BLaER1 treated with 17β-estradiol and CSF1 and Interleukin-3, amounts not matched to agents 10 nM and 100 nM (cell line): ENCODE measurements around the gene PTPRD.
A peak's percentile ranks its signal among the peaks of the same experiment; 100 is the strongest.

Experiments used
- H3K27ac ChIP-seq, 11 experiments: shearing (Covaris generic); formaldehyde crosslinking; 2 replicates each; pipeline ENCODE4 v1.8.1; 2022
- H3K27me3 ChIP-seq, 11 experiments: shearing (Covaris generic); formaldehyde crosslinking; 2 replicates each; pipeline ENCODE4 v1.8.1; 2022
- H3K36me3 ChIP-seq, 11 experiments: shearing (Covaris generic); formaldehyde crosslinking; 2 replicates each; pipeline ENCODE4 v1.8.1; 2022
- H3K4me1 ChIP-seq, 10 experiments: shearing (Covaris generic); formaldehyde crosslinking; 2 replicates each; pipeline ENCODE4 v1.8.1; 2022
- H3K4me2 ChIP-seq, 11 experiments: shearing (Covaris generic); formaldehyde crosslinking; 2 replicates each; pipeline ENCODE4 v1.8.1; 2022
- H3K4me3 ChIP-seq, 10 experiments: shearing (Covaris generic); formaldehyde crosslinking; 2 replicates each; pipeline ENCODE4 v1.8.1; 2022
- H3K9ac ChIP-seq, 11 experiments: shearing (Covaris generic); formaldehyde crosslinking; 2 replicates each; pipeline ENCODE4 v1.8.1; 2022
- H3K9me3 ChIP-seq, 11 experiments: shearing (Covaris generic); formaldehyde crosslinking; replicated peaks in 1 of 11; 2 replicates each; pipeline ENCODE4 v1.8.1; 2022
- H4K20me1 ChIP-seq, 11 experiments: shearing (Covaris generic); formaldehyde crosslinking; 2 replicates each; pipeline ENCODE4 v1.8.1; 2022
- Cebpa-rat ChIP-seq, 11 experiments: shearing (Covaris generic); IDR thresholded peaks; 2 replicates each; pipeline ENCODE4 v1.8.1; 2022

Gene PTPRD

DNA sequence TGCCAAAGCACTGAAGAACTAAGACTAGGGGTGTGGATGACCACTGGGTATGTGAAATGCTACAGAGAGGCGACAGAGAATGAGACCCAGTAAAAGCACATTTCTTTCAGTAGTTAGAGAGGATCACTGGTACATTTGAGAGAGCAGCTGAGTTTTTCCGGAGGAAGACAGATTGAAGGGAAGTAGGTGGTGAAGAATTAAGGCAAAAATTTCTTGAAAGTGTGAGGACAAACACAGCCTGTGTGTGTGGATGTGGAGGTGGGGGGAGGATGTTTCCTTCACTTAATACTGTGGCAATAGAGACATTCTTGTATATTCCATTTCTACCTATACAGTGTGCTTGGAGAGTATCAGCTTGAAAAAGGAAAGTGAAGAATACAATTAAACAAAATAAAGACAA is 1942.1 kb downstream of the PTPRD start:
- no peak overlapping the region for H3K4me2 ChIP-seq
- TF ChIP-seq Cebpa-rat (IDR thresholded peaks at IDR 0.05): no peak
- no peak overlapping the region for H3K9ac ChIP-seq
- H3K27me3 ChIP-seq: no peaks in the 10 kb centered on the region
- no peak overlapping the region for H3K4me3 ChIP-seq
- no peaks in the 10 kb centered on the region for H3K9me3 ChIP-seq
- H3K27ac ChIP-seq: no peak overlapping the region
- H3K36me3 ChIP-seq: no peaks in the 10 kb centered on the region
- H3K4me1 ChIP-seq: no peaks in the 10 kb centered on the region
- no peaks in the 10 kb centered on the region for H4K20me1 ChIP-seq

DNA sequence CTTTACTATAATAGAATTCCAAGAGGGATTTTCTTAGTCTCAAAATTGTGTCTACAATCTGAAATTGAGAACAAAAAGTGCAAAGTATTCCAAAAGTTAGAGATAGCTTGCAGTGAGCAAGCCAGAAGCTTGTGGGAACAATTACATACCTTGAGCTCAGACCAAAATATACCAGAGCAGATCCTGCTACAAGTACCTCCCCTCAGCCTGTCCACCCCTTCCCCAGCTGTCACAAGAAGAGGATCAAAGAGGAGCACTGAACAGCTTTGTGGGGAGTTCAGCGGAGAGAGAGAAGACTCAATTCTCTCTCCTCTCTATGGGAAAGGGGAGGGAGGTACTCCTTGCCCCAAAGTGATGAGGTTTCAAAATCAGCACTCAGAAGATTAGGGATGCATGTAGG is 1944.1 kb downstream of the PTPRD start:
- Histone ChIP-seq H3K4me1 (no peaks in the 10 kb centered on the region), H3K27me3 (peaks cover 0 to 5% (median 0%) of the 10 kb centered on the region in 11 experiments; a peak in 1 of 22 replicates), H3K4me2 (no peak overlapping the region), H4K20me1 (no peaks in the 10 kb centered on the region), H3K4me3 (no peak overlapping the region), H3K27ac (no peak overlapping the region), H3K9me3 (no peaks in the 10 kb centered on the region), H3K36me3 (no peaks in the 10 kb centered on the region), H3K9ac (no peak overlapping the region)
- no peak for TF ChIP-seq Cebpa-rat (IDR thresholded peaks at IDR 0.05)

DNA sequence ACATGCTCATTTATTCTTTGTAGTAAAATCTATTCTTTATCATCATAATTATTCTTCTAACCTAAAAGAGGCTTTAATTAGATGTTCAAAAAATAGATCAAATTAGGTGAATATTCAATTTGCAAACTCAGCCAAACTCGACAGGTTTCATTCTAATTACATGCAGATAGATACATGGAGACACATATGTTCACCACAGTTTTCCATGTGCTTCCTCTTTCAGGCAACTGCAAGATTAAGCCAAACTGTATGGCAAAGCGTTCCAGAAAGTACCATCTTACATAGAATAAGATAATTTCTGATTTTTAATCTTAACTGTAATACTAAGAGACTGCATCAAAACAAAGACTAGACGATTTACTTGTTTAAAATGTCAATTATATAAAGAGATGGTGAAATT is 1944.6 kb downstream of the PTPRD start:
- Histone ChIP-seq H3K9ac (no peak overlapping the region), H3K27ac (no peak overlapping the region), H3K27me3 (peaks cover 0 to 5% (median 0%) of the 10 kb centered on the region in 11 experiments; a peak in 1 of 22 replicates), H3K4me3 (no peak overlapping the region), H3K9me3 (no peaks in the 10 kb centered on the region), H3K4me2 (no peak overlapping the region), H3K36me3 (no peaks in the 10 kb centered on the region), H3K4me1 (no peaks in the 10 kb centered on the region), H4K20me1 (no peaks in the 10 kb centered on the region)
- no peak for TF ChIP-seq Cebpa-rat (IDR thresholded peaks at IDR 0.05)

DNA sequence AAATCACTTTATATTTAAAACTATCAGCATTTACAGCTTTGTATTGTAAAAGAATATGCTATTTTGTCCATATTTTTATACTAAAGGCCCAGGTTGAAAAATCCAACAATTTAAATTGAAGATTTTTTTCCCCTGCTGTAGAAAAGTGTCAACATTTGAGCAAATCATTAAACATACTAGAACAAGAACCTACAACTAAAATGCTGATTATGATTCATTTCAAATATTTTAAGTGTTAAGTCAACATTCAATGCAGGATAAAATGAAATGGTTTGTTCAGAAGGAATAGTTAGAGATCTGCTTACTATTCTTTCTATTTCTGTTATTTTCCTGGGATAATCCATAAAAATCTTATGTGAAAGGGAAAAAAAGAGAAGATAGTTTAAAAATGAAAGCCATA is 1946.7 kb downstream of the PTPRD start:
- Histone ChIP-seq H3K4me3 (no peak overlapping the region), H3K4me2 (no peak overlapping the region), H3K9ac (no peak overlapping the region), H3K36me3 (no peaks in the 10 kb centered on the region), H3K9me3 (no peaks in the 10 kb centered on the region), H3K27ac (no peak overlapping the region), H4K20me1 (no peaks in the 10 kb centered on the region), H3K4me1 (peaks cover under 1 to 9% (median 2%) of the 10 kb centered on the region in 10 experiments; a peak in 16 of 20 replicates), H3K27me3 (peaks cover 0 to 10% (median 0%) of the 10 kb centered on the region in 11 experiments; a peak in 2 of 22 replicates)
- no peak for TF ChIP-seq Cebpa-rat (IDR thresholded peaks at IDR 0.05)

GRCh38 chr9:8660383-8660782 is 1952.4 kb downstream of the PTPRD start:
- Histone ChIP-seq H3K4me3 (no peak overlapping the region), H3K9ac (no peak overlapping the region), H3K36me3 (no peaks in the 10 kb centered on the region; a peak in 1 of 22 replicates), H3K27ac (no peak overlapping the region; a peak in 1 of 22 replicates), H3K4me1 (peaks cover 13 to 23% (median 14%) of the 10 kb centered on the region in 10 experiments), H3K9me3 (peaks cover 9 to 18% (median 14%) of the 10 kb centered on the region in 11 experiments; a peak in 16 of 22 replicates), H3K4me2 (peak overlapping the region; percentile 15 to 61 (median 47); a peak in 20 of 22 replicates), H4K20me1 (no peaks in the 10 kb centered on the region), H3K27me3 (peaks cover 0 to 34% (median 0%) of the 10 kb centered on the region in 11 experiments; a peak in 4 of 22 replicates)
- TF ChIP-seq Cebpa-rat (IDR thresholded peaks at IDR 0.05): no peak

DNA sequence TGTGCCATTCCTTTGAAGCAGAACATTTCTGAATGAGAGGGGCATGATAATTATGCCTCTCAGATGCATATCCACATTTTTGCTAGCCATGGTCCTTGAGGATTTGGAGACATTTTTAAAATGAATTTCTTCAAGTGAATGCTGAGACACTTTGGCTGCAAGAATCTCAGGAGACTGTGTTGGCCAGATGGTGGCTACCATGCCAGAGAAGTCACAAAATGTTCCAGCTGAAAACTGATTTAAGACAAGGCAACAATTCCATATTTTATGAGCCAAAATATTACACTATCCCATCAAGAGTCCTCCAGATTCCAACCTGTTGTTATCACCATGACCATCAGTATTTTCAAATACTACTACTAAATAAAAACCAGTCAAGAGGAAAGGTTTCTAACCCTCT is 1953.7 kb downstream of the PTPRD start:
- Histone ChIP-seq H3K9me3 (peaks cover 9 to 18% (median 14%) of the 10 kb centered on the region in 11 experiments; a peak in 16 of 22 replicates), H4K20me1 (no peaks in the 10 kb centered on the region), H3K4me3 (no peak overlapping the region), H3K4me1 (peaks cover 13 to 23% (median 16%) of the 10 kb centered on the region in 10 experiments), H3K4me2 (no peak overlapping the region), H3K36me3 (no peaks in the 10 kb centered on the region; a peak in 1 of 22 replicates), H3K27ac (no peak overlapping the region), H3K9ac (no peak overlapping the region), H3K27me3 (peaks cover 0 to 31% (median 0%) of the 10 kb centered on the region in 11 experiments; a peak in 4 of 22 replicates)
- TF ChIP-seq Cebpa-rat (IDR thresholded peaks at IDR 0.05): no peak

DNA sequence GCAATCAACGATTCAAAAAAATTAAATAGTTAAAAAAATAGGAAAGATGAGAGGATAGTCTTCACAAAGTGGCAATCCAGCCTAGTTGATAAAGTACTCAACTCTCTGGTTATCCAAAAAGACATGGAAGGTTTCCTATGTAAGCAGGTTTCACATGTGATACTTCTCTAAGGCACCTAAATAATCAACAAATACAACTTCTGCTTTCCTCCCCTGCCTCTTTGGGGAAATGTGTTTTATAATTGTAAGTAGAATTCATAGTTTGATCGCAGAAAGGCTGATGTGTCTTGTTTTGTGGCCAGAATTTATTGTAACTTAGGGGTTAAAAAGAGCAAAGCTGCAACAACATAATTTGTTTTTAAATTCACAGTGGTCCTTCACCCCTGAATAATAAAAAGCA is 1957.7 kb downstream of the PTPRD start:
- Histone ChIP-seq H3K27ac (no peak overlapping the region), H4K20me1 (no peaks in the 10 kb centered on the region), H3K27me3 (peaks cover 0 to 62% (median 0%) of the 10 kb centered on the region in 11 experiments; a peak in 8 of 22 replicates), H3K4me3 (no peak overlapping the region), H3K4me2 (no peak overlapping the region), H3K36me3 (no peaks in the 10 kb centered on the region; a peak in 1 of 22 replicates), H3K9me3 (peaks cover 9 to 18% (median 14%) of the 10 kb centered on the region in 11 experiments; a peak in 16 of 22 replicates), H3K9ac (no peak overlapping the region), H3K4me1 (peaks cover 2 to 23% (median 13%) of the 10 kb centered on the region in 10 experiments)
- TF ChIP-seq Cebpa-rat (IDR thresholded peaks at IDR 0.05): no peak

DNA sequence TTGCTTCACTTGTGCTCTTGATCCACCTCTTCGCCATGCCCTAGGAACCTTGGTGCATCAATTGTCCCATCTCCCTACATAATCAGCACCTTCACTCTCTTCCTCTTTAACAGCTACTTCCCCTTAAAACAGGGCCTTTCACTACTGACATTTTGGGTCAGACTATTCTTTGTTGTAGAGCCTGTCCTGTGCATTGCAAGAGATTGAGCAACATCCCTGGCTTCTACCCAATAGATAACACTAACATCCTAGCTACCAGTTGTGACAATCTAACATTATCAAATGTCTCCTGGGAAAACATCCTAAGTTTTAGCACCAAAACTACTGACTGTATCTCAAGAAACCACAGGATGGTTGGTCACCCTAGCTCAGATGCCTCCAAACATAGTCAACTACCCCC is 1958.9 kb downstream of the PTPRD start:
- Histone ChIP-seq H3K36me3 (no peaks in the 10 kb centered on the region; a peak in 1 of 22 replicates), H3K27me3 (peaks cover 0 to 59% (median 0%) of the 10 kb centered on the region in 11 experiments; a peak in 8 of 22 replicates), H3K9ac (no peak overlapping the region), H3K27ac (no peak overlapping the region), H3K4me2 (peak overlapping the region in 6 of 11 experiments; percentile 2 to 50 (median 16); a peak in 7 of 22 replicates), H3K4me3 (no peak overlapping the region), H3K9me3 (peaks cover 9 to 17% (median 12%) of the 10 kb centered on the region in 11 experiments; a peak in 16 of 22 replicates), H4K20me1 (peaks cover 0 to 4% (median 0%) of the 10 kb centered on the region in 11 experiments; a peak in 3 of 22 replicates), H3K4me1 (peaks cover 6 to 29% (median 18%) of the 10 kb centered on the region in 10 experiments)
- TF ChIP-seq Cebpa-rat (IDR thresholded peaks at IDR 0.05): peak in 5 of 11 experiments; percentile 25 to 61 (median 41); a peak in 5 of 22 replicates

DNA sequence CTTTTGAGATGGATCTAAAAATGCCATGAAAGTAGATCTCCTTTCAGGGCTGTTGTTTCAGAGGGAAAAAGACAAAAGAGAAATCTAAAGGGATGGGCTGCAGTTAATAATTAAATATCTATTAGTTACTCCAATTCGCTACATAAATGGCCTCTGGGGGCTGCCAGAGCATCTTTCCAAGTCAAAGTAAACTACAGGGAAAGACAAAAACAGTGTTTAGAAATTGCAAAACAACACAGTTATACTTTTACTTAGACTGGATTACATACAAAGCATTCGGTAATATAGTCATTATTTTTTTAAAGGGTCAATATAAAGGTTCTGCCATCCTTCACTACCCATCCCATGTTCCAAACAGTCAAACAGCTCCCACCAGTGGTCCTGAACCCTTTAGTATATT is 1959.7 kb downstream of the PTPRD start:
- no peak overlapping the region for H3K4me3 ChIP-seq
- H3K4me1 ChIP-seq: peaks cover 14 to 37% (median 26%) of the 10 kb centered on the region in 10 experiments
- no peak overlapping the region for H3K27ac ChIP-seq
- H3K4me2 ChIP-seq: peak overlapping the region in 3 of 11 experiments; percentile 3 to 50 (median 31); a peak in 4 of 22 replicates
- TF ChIP-seq Cebpa-rat (IDR thresholded peaks at IDR 0.05): no peak
- H3K9ac ChIP-seq: no peak overlapping the region
- peaks cover 0 to 63% (median 0%) of the 10 kb centered on the region in 11 experiments; a peak in 8 of 22 replicates for H3K27me3 ChIP-seq
- peaks cover 0 to 7% (median 0%) of the 10 kb centered on the region in 11 experiments; a peak in 3 of 22 replicates for H4K20me1 ChIP-seq
- no peaks in the 10 kb centered on the region for H3K36me3 ChIP-seq
- H3K9me3 ChIP-seq: peaks cover 2 to 9% (median 4%) of the 10 kb centered on the region in 11 experiments; a peak in 15 of 22 replicates
